Gastrocnemius medialis (tissue), 4 donors: ENCODE measurements around the gene FHL3.

Experiments used
- POLR2A ChIP-seq, 2 donors: fragments of 450-650 bp; IDR thresholded peaks; one replicate each; pipeline ENCODE4 v1.6.1; 2017; ENCODE audit warnings: antibody characterized with exemption in 2 of 2, mild to moderate bottlenecking in 2 of 2, moderate library complexity in 2 of 2
- TF ChIP-seq, protein P1 (sequence below), 5 experiments: fragments of 450-650 bp in 3 of 5; fragments of 200-600 bp in 2 of 5; sonication (generic) in 2 of 5; IDR thresholded peaks in 4 of 5; conservative IDR thresholded peaks in 1 of 5; 1 replicate in 4 of 5; 2 replicates in 1 of 5; pipeline ENCODE4 v1.5.1; 2016 to 2019; ENCODE audit warnings: antibody characterized with exemption in 5 of 5, mild to moderate bottlenecking in 3 of 5, moderate library complexity in 3 of 5

DNA sequence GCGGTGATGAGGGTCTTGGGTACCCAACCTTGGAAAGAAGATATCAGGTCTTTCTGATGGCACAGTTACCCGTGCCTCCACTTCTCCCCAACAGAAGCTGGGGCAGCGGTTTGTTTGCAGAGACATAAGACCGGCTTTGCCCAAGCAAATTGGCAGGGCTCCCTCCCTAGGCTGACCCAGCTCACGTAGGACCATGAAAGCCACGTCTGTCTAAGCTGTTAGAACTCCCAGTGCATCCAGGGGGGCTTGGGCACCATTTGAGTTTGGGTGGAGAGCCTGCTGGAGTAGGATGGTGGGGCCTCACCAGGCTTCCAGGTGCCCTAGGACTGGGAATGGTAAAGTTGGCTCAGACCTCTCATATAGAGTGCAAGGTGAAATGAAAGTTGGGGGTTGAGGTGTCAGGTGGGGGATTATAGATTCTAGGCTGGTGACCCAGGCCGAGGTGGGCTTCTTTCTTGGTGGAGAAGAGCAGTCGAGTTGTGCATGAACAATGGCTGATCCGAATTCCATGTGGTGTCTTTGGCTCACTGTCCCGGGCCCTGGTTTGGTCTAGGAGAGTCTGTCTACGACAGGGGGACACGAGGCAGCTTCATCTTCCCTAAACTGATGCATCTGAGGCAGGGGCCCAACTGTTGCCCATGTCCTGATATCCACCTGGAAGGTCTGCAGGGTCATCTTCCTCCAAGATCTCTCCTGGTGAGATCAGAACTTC is 37.9 kb upstream of the FHL3 start:
- TF ChIP-seq, protein P1, sequence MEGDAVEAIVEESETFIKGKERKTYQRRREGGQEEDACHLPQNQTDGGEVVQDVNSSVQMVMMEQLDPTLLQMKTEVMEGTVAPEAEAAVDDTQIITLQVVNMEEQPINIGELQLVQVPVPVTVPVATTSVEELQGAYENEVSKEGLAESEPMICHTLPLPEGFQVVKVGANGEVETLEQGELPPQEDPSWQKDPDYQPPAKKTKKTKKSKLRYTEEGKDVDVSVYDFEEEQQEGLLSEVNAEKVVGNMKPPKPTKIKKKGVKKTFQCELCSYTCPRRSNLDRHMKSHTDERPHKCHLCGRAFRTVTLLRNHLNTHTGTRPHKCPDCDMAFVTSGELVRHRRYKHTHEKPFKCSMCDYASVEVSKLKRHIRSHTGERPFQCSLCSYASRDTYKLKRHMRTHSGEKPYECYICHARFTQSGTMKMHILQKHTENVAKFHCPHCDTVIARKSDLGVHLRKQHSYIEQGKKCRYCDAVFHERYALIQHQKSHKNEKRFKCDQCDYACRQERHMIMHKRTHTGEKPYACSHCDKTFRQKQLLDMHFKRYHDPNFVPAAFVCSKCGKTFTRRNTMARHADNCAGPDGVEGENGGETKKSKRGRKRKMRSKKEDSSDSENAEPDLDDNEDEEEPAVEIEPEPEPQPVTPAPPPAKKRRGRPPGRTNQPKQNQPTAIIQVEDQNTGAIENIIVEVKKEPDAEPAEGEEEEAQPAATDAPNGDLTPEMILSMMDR (IDR thresholded peaks at IDR 0.05 in 4 of 5, conservative IDR thresholded peaks at IDR 0.05 in 1 of 5), result no peak
- no peak for TF ChIP-seq POLR2A (IDR thresholded peaks at IDR 0.05)
